MM.1S (cell line): Measurements from ENCODE around the gene TNFSF8.

Experiments used
- DNase-seq: peaks from one replicate; pipeline ENCODE4 v3.0.0-alpha.2; 2015
- H2AFZ ChIP-seq: fragments of 300-600 bp; sonication (generic); 2 replicates; pipeline ENCODE4 v1.6.0; 2016; ENCODE audit warnings: antibody characterized with exemption, low read length
- H3F3A ChIP-seq: fragments of 300-600 bp; sonication (generic); 2 replicates; pipeline ENCODE4 v1.6.1; 2016; ENCODE audit warnings: mild to moderate bottlenecking, antibody characterized with exemption, low read length, moderate library complexity, mixed read lengths; ENCODE audit not compliant: insufficient read depth
- H3K27ac ChIP-seq: fragments of 300-600 bp; sonication (generic); 2 replicates; pipeline ENCODE4 v1.5.1; 2016; ENCODE audit warnings: mild to moderate bottlenecking, low read length
- H3K27me3 ChIP-seq: fragments of 300-600 bp; sonication (generic); replicated peaks from 2 replicates; pipeline ENCODE4 v1.6.0; 2016; ENCODE audit warnings: low read length; ENCODE audit not compliant: insufficient read depth
- H3K36me3 ChIP-seq: fragments of 300-600 bp; sonication (generic); replicated peaks from 2 replicates; pipeline ENCODE4 v1.6.1; 2016; ENCODE audit warnings: mild to moderate bottlenecking, low read length, mixed read lengths; ENCODE audit not compliant: insufficient read depth
- H3K4me1 ChIP-seq: fragments of 300-600 bp; sonication (generic); 2 replicates; pipeline ENCODE4 v1.6.1; 2016; ENCODE audit warnings: low read length, mixed read lengths
- H3K4me2 ChIP-seq: fragments of 300-600 bp; sonication (generic); 2 replicates; pipeline ENCODE4 v1.6.0; 2016; ENCODE audit warnings: low read depth, low read length
- H3K4me3 ChIP-seq: fragments of 300-600 bp; sonication (generic); 2 replicates; pipeline ENCODE4 v1.5.1; 2016; ENCODE audit warnings: low read length, mixed read lengths
- H3K79me2 ChIP-seq: fragments of 300-600 bp; sonication (generic); 2 replicates; pipeline ENCODE4 v1.6.1; 2016; ENCODE audit warnings: mixed run types, low read length, mixed read lengths
- H3K9ac ChIP-seq: fragments of 300-600 bp; sonication (generic); 2 replicates; pipeline ENCODE4 v1.6.1; 2016; ENCODE audit warnings: low read length, mixed read lengths
- H3K9me2 ChIP-seq: fragments of 300-600 bp; sonication (generic); replicated peaks from 2 replicates; pipeline ENCODE4 v1.6.1; 2016; ENCODE audit warnings: mild to moderate bottlenecking, low read length, mixed read lengths; ENCODE audit not compliant: insufficient read depth
- H3K9me3 ChIP-seq: fragments of 300-600 bp; sonication (generic); replicated peaks from 2 replicates; pipeline ENCODE4 v1.6.1; 2016; ENCODE audit warnings: mild to moderate bottlenecking, low read length, mixed read lengths; ENCODE audit not compliant: insufficient read depth
- H4K20me1 ChIP-seq: fragments of 300-600 bp; sonication (generic); 2 replicates; pipeline ENCODE4 v1.6.1; 2016; ENCODE audit warnings: mild to moderate bottlenecking, low read length, moderate library complexity, mixed read lengths; ENCODE audit not compliant: insufficient read depth
- EZH2 ChIP-seq: fragments of 300-600 bp; sonication (generic); optimal IDR thresholded peaks from 2 replicates; pipeline ENCODE3; 2017; ENCODE audit warnings: low read depth, mild to moderate bottlenecking, antibody characterized with exemption, low read length, mixed read lengths
- EZH2phosphoT487 ChIP-seq: fragments of 300-600 bp; sonication (generic); IDR thresholded peaks from 2 replicates; pipeline ENCODE4 v1.6.1; 2018; ENCODE audit warnings: antibody characterized with exemption, low read length
- TF ChIP-seq, protein P1 (sequence below): fragments of 300-600 bp; sonication (generic); IDR thresholded peaks from 2 replicates; pipeline ENCODE4 v1.5.1; 2016; ENCODE audit warnings: antibody characterized with exemption, low read length, mixed read lengths

TNFSF8 gene

DNA sequence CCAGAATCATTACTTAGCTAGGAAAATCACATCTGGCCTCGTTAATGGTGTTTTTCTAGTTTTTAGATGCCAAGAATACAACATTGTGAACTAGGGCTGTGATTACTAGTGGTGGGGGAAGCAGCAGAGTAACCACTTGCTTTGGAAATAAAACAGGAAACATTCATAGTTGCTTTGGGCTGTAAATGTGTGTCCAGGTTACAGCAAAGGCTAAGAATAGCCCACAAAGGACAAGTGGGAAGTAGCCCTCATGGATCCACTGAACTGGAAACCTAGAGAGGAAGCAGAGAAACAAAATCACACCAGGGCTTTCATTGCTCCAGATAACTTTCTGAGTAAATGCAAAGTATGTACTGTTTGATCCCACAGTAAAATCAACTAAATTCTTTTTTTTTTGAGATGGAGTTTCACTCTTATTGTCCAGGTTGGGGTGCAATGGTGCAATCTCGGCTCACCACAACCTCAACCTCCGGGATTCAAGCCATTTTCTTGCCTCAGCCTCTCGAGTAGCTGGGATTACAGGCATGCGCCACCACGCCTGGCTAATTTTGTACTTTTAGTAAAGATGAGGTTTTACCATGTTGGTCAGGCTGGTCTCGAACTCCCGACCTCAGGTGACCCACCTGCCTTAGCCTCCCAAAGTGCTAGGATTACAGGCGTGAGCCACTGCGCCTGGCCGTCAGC lies 68.3 kb downstream of the TNFSF8 start:
- no peaks in the 10 kb centered on the region for H3K4me1 ChIP-seq
- no peaks in the 10 kb centered on the region for H3F3A ChIP-seq
- no peak overlapping the region for H2AFZ ChIP-seq
- H3K9ac ChIP-seq = no peak overlapping the region
- TF ChIP-seq EZH2 (no peak), EZH2phosphoT487 (no peak)
- TF ChIP-seq, protein P1, sequence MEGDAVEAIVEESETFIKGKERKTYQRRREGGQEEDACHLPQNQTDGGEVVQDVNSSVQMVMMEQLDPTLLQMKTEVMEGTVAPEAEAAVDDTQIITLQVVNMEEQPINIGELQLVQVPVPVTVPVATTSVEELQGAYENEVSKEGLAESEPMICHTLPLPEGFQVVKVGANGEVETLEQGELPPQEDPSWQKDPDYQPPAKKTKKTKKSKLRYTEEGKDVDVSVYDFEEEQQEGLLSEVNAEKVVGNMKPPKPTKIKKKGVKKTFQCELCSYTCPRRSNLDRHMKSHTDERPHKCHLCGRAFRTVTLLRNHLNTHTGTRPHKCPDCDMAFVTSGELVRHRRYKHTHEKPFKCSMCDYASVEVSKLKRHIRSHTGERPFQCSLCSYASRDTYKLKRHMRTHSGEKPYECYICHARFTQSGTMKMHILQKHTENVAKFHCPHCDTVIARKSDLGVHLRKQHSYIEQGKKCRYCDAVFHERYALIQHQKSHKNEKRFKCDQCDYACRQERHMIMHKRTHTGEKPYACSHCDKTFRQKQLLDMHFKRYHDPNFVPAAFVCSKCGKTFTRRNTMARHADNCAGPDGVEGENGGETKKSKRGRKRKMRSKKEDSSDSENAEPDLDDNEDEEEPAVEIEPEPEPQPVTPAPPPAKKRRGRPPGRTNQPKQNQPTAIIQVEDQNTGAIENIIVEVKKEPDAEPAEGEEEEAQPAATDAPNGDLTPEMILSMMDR = no peak
- H3K36me3 ChIP-seq = no peaks in the 10 kb centered on the region
- no peaks in the 10 kb centered on the region for H3K9me2 ChIP-seq
- H3K79me2 ChIP-seq = no peaks in the 10 kb centered on the region
- no peak overlapping the region for H3K4me3 ChIP-seq
- H3K4me2 ChIP-seq = no peak overlapping the region
- no peaks in the 10 kb centered on the region for H4K20me1 ChIP-seq
- H3K9me3 ChIP-seq = no peaks in the 10 kb centered on the region
- no peak overlapping the region for H3K27ac ChIP-seq
- no peaks in the 10 kb centered on the region for H3K27me3 ChIP-seq
- DNase-seq = no peak

GRCh38 chr9:114861273-114861672 lies 69.1 kb downstream of the TNFSF8 start:
- Histone ChIP-seq H3K79me2 (no peaks in the 10 kb centered on the region), H2AFZ (no peak overlapping the region), H4K20me1 (no peaks in the 10 kb centered on the region), H3K36me3 (no peaks in the 10 kb centered on the region), H3K4me2 (no peak overlapping the region), H3K27me3 (no peaks in the 10 kb centered on the region), H3K9ac (no peak overlapping the region), H3K9me2 (no peaks in the 10 kb centered on the region), H3F3A (no peaks in the 10 kb centered on the region), H3K4me1 (no peaks in the 10 kb centered on the region), H3K27ac (no peak overlapping the region), H3K4me3 (no peak overlapping the region), H3K9me3 (no peaks in the 10 kb centered on the region)
- TF ChIP-seq EZH2phosphoT487 (no peak), EZH2 (no peak)
- TF ChIP-seq, protein P1 = no peak
- DNase-seq = no peak

- no peak for DNase-seq
- no peak for TF ChIP-seq EZH2phosphoT487
- no peak for TF ChIP-seq EZH2
- TF ChIP-seq, protein P1 = no peak
- H3K9ac ChIP-seq = no peak overlapping the region
- H3K27me3 ChIP-seq = no peaks in the 10 kb centered on the region
- no peaks in the 10 kb centered on the region for H3K79me2 ChIP-seq
- no peaks in the 10 kb centered on the region for H3K4me1 ChIP-seq
- no peaks in the 10 kb centered on the region for H3F3A ChIP-seq
- H2AFZ ChIP-seq = no peak overlapping the region
- H3K4me3 ChIP-seq = no peak overlapping the region
- no peaks in the 10 kb centered on the region for H3K9me3 ChIP-seq
- no peak overlapping the region for H3K27ac ChIP-seq
- no peaks in the 10 kb centered on the region for H3K36me3 ChIP-seq
- H3K9me2 ChIP-seq = no peaks in the 10 kb centered on the region
- H4K20me1 ChIP-seq = no peaks in the 10 kb centered on the region
- H3K4me2 ChIP-seq = no peak overlapping the region
Observed at GRCh38 chr9:114860187-114860586, 70.2 kb downstream of the TNFSF8 start.
